HG03066 (cell line): ENCODE data around the gene ACSS2.

Source experiments
- ATAC-seq: cut with Tn5 transposase; IDR thresholded peaks from one replicate; pipeline ENCODE4 v1.9.1; 2021; ENCODE audit warnings: low read depth; ENCODE audit not compliant: unreplicated experiment

ACSS2 gene

GRCh38 chr20:34876406-34877282 is at the start of gene ACSS2:
TSS of gene ACSS2 (plus strand) at chr20:34876612. CDS start at chr20:34876646, 34 bp downstream.
- ATAC-seq = peak; percentile 24

GRCh38 chr20:34829191-34829590 is 47.2 kb upstream of the ACSS2 start:
- ATAC-seq = no peak

- no peak for ATAC-seq
These were observed 44.5 kb upstream of the ACSS2 start for GRCh38 chr20:34831936-34832335.

- no peak for ATAC-seq
These were observed 41.9 kb upstream of the ACSS2 start for GRCh38 chr20:34834459-34834893.

GRCh38 chr20:34842143-34842542 is 34.3 kb upstream of the ACSS2 start:
- ATAC-seq = no peak

- no peak for ATAC-seq
These were observed 33.0 kb upstream of the ACSS2 start for GRCh38 chr20:34843421-34843820.

- no peak for ATAC-seq
These were observed 27.8 kb upstream of the ACSS2 start for GRCh38 chr20:34848597-34848996.

- no peak for ATAC-seq
These were observed 26.6 kb upstream of the ACSS2 start for GRCh38 chr20:34849778-34850177.

GRCh38 chr20:34850969-34851368 is 25.4 kb upstream of the ACSS2 start:
- no peak for ATAC-seq

GRCh38 chr20:34852298-34852697 is 24.1 kb upstream of the ACSS2 start:
- ATAC-seq = no peak

GRCh38 chr20:34859367-34859766 is 17.0 kb upstream of the ACSS2 start:
- no peak for ATAC-seq

- no peak for ATAC-seq
These were observed 16.4 kb upstream of the ACSS2 start for GRCh38 chr20:34859826-34860545.

- no peak for ATAC-seq
These were observed 14.9 kb upstream of the ACSS2 start for GRCh38 chr20:34861386-34862084.

GRCh38 chr20:34862724-34863123 is 13.7 kb upstream of the ACSS2 start:
- no peak for ATAC-seq

- ATAC-seq = no peak
These were observed 12.9 kb upstream of the ACSS2 start for GRCh38 chr20:34863421-34863965.

GRCh38 chr20:34864216-34864615 is 12.2 kb upstream of the ACSS2 start:
- no peak for ATAC-seq

GRCh38 chr20:34871320-34871926 is 5.0 kb upstream of the ACSS2 start:
- no peak for ATAC-seq

- no peak for ATAC-seq
These were observed 4.3 kb upstream of the ACSS2 start for GRCh38 chr20:34871966-34872621.

- ATAC-seq = no peak
These were observed 3.7 kb upstream of the ACSS2 start, which contains the start of gene GGT7 for GRCh38 chr20:34872622-34873224. TSS of gene GGT7 (minus strand) at chr20:34872856. CDS start at chr20:34872815, 41 bp downstream.
